ENCODE data around the gene OBSCN.

Gene OBSCN

DNA sequence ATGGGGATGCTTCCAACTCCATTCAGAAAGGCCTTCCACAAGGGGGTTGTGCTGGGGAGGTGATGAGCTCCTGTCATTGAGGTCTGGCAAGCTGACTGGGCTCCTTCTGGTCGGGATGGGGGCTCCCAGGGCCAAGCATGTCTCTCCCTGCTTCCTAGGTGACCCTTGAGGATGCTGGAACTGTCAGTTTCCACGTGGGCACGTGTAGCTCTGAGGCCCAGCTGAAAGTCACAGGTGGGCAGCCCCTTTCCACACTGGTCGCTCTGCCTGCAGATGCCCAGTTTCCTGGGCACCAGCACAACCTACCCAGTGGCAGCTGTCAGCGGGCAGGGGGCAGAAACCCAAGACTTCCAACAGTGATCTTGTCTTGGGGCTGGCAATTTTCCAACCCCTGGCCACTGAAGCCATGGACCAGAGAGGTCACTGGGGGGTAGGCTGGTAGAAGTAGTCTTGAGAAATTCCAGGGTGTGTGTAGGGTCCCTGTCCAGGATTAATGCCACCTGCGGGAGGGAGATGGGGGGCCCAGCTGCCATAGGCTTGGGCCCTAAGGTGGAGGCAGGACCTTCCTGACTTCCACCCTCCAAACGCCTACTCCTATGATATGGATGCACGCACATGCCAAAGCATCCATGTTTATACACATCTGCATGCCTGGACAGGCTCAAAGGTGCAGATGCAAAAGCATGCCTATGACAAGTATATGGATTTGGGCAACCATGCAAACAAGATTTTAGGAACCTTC, 101.7 kb downstream of the OBSCN start:
- DNase-seq = no peak

GRCh38 chr1:228310162-228310792, 102.4 kb downstream of the OBSCN start:
- no peak for DNase-seq

DNA sequence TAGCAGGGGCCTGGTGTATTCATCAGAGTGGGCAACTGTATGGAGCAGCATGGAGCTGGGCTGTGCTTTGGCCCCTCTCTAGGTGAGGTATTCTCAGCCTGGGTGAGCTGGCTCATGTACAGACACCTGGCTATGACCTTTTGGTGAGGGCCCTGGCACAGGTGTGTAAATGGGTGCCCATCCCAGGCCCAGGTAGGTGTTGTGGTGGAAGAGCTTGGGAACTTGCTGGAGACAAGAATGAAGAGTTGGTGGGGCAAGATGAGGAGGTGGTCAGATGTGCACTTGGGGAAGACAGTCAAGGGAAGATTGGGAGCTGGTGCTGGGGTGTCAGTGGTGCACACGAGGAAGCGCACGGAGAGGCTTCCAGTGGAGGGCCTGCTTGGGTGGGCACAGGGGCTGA, 103.2 kb downstream of the OBSCN start:
- DNase-seq = no peak

GRCh38 chr1:228312136-228312764, 104.4 kb downstream of the OBSCN start:
- DNase-seq = no peak

DNA sequence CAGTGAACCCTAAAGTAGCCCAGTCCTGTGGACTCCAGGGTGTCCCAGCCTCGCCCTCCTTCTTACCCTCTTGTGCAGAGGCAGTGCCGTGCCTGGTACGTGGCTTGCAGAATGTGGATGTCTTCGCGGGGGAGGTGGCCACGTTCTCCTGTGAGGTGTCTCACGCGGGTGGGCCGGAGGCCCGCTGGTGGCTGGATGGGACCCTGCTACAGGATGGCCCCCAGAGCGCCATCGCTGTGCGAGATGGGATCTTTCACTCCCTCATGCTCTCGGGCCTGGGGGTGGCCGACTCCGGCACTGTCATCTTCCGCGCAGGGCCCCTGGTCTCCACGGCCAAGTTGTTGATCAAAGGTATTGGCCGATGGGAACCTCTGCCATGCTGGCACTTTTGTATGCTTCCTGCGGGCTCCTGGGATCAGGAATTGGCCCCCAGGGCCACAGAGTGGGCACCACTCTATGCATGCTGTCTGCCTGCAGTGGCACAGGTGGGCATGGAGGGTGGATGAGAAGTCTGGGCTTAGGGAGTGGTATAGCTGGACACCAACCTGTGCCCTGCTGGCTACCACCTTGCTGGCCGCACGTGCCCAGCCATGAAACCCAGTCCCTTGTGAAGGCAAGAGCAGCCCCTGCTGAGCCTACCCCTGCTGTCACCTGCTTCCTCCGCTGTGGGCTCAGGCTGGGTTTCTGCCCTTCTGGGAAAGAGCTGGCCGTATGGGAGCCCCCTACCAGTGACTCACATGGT, 105.9 kb downstream of the OBSCN start:
- DNase-seq = no peak

GRCh38 chr1:228314315-228314657, 106.4 kb downstream of the OBSCN start:
- DNase-seq = no peak

DNA sequence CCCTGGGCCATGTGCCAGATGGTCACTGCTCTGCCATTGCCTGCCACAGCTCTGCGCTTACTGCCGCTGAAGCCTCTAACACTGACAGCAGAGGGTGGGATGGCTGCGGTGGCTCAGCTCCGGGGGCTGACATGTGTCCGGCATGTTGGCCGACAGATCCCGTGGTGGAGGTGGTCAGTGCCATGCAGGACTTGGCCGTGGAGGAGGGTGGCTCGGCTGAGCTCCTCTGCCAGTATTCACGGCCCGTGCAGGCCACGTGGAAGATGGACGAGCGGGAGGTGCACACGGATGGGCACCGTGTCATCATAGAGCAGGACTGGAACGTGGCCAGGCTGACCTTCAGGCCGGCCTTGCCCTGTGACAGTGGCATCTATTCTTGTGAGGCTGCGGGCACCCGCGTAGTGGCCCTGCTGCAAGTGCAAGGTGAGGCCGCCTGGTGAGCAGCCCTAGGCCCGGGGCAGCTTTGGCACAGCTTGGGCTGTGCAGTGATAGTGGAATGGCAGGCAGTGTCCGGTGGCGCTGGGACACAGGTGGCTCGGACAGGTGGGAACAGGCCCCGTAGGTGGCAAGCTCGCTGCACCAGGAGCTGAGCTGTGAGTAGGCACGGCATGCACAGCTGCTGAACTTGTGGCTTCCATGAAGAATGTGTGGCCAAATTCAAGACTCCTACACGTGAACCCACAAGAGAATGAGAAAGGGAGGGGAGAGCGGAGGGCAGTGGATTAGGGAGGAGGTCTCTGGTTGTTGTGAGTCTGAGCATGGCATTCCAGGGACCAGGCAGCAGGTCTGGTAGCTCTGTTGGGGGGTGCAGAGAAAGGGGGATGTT, 107.0 kb downstream of the OBSCN start:
- no peak for DNase-seq

DNA sequence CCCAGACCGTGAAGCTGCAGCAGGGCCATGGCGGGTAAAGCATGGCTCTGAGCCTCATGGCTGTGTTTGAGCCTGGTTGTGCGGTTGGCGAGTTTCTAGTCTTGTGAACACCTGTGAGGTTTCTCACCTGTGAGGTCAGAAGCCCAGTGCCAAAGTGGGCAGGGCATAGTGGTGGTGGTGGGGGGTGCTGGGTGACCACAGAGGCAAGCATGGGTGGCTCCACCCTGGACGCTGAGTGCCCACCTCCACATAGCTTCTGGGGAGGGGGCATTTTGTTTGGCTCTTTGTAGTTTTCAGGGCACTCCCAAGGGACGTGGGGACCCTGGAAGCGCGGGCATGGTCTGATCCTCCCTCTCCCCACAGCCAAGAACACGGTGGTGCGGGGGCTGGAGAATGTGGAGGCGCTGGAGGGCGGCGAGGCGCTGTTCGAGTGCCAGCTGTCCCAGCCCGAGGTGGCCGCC, 107.7 kb downstream of the OBSCN start:
- no peak for DNase-seq

GRCh38 chr1:228315945-228316588, 108.2 kb downstream of the OBSCN start:
- no peak for DNase-seq

DNA sequence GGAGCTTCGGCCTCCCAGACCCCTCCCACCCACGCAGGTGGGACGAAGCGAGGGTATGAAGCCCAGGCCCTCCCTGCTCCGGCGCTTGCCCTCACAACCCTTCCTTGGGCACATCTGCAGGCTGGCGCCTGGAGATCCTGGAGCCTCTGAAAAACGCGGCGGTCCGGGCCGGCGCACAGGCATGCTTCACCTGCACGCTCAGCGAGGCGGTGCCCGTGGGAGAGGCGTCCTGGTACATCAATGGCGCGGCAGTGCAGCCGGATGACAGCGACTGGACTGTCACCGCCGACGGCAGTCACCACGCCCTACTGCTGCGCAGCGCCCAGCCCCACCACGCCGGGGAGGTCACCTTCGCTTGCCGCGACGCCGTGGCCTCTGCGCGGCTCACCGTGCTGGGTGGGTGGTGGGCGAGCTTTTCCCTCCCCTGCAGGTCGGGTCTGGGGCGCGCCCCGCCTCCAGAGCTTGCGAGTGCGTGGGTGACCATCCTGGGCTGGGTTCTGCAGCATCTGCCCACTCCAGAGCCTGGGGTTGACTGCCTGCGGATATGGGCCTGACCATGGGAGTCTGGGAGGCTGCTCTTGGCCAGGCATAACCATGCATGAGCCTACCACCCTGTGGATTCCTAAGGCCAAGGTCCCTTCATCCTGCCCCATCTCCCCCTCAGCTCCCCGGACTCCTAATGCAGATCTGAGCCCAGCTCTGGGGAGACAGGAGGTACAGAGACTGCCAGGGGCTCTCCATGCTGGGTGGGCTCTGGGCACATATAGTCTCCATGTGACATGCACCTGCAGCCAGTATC, 108.9 kb downstream of the OBSCN start:
- DNase-seq = no peak

GRCh38 chr1:228317411-228317828, 109.6 kb downstream of the OBSCN start:
- no peak for DNase-seq

DNA sequence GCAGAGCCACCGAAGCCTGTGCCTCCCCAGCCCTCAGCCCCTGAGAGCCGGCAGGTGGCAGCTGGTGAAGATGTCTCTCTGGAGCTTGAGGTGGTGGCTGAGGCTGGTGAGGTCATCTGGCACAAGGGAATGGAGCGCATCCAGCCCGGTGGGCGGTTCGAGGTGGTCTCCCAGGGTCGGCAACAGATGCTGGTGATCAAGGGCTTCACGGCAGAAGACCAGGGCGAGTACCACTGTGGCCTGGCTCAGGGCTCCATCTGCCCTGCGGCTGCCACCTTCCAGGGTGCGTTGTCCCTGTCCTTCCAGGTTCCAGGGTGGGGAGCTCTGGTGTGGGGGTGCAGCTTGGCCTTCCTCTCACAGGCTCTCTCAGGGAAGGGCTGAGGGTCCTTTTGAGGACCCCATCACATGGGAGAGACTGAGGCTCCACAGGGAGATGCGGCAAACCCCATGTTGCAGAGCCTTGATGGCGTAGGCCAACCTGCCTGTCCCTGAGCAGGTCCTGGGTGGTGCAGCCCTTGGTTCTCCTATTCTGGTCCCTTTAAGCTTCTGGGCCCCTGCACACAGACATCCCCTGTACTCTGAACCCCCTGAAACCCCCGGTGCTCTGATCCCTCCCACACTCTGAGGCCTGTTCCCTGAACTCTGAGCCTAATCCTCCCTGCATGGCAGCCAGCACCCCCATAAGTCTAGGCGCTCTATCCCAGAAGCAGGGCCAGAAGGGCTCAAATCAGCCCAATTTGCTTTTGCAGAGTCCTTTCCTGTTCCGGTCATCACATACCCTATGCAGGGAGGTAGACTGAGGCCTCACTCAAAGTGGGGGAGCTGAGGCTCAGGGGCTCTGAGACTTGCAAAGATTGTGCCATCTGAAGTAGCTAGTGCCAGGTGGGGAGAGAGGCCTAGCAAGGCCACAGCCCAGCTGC, 110.3 kb downstream of the OBSCN start:
- DNase-seq = no peak

DNA sequence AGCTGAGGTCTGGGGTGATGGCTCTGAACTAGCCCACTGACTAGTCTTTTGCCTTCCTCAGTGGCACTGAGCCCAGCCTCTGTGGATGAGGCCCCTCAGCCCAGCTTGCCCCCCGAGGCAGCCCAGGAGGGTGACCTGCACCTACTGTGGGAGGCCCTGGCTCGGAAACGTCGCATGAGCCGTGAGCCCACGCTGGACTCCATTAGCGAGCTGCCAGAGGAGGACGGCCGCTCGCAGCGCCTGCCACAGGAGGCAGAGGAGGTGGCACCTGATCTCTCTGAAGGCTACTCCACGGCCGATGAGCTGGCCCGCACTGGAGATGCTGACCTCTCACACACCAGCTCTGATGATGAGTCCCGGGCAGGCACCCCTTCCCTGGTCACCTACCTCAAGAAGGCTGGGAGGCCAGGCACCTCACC, 111.0 kb downstream of the OBSCN start:
- DNase-seq = no peak

GRCh38 chr1:228319352-228320088, 111.7 kb downstream of the OBSCN start:
- no peak for DNase-seq

DNA sequence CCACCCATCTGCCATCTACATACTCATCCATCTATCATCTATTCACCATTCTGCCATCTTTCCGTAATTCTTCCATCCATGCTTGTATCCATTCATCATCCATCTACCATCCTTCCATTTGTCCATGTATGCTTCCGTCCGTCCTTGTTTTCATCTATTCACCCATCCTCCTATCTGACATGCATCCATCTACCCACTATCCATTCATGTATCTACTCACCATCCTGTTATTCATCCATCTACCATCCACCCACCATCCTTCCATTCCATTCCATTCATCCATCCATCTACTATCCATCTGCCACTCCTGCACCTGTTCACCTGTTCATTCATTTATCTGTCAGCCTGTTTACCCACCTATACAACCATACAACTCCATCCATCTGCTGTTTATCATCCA, 112.5 kb downstream of the OBSCN start:
- peak; percentile 22 for DNase-seq

DNA sequence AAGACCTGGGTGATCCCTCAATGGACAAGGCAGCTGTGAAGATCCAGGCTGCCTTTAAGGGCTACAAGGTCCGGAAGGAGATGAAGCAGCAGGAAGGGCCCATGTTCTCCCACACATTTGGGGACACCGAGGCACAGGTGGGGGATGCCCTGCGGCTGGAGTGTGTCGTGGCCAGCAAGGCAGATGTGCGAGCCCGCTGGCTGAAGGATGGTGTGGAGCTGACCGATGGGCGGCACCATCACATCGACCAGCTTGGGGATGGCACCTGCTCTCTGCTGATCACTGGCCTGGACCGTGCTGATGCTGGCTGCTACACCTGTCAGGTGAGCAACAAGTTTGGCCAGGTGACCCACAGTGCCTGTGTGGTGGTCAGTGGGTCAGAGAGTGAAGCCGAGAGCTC, 113.6 kb downstream of the OBSCN start:
- DNase-seq = no peak

GRCh38 chr1:228321895-228322294, 114.1 kb downstream of the OBSCN start:
- no peak for DNase-seq

DNA sequence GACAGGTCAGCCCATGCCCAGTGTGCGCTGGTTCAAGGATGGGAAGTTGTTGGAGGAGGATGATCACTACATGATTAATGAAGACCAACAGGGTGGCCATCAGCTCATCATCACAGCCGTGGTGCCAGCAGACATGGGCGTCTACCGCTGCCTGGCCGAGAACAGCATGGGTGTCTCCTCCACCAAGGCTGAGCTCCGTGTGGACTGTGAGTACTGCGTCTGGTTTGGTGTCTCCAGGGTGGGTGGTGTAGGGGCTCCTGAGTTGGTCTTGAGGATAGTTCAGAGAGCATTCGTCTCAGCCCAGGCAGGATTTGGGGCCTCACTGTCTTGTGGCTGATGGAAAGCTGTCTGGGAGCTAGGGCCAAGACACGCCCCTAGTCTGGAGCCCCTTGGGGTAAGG, 115.6 kb downstream of the OBSCN start:
- no peak for DNase-seq

GRCh38 chr1:228325267-228325666, 117.4 kb downstream of the OBSCN start:
- no peak for DNase-seq

Data from NCI-H2171 treated with DMSO at 0.1 percent for 48 hours (cell line).